NCI-H2227 (cell line): ENCODE results near the gene WDR74.
"Not testable (repeated sequence)": the region's sequence is repeated elsewhere in the genome, so short reads cannot be mapped to it uniquely, and the experiment has no call there.

ENCODE experiments used
- DNase-seq: peaks from one replicate; lab custom pipeline; 2025; ENCODE audit not compliant: unreplicated experiment; lab: John Stamatoyannopoulos, UW

WDR74 gene

DNA sequence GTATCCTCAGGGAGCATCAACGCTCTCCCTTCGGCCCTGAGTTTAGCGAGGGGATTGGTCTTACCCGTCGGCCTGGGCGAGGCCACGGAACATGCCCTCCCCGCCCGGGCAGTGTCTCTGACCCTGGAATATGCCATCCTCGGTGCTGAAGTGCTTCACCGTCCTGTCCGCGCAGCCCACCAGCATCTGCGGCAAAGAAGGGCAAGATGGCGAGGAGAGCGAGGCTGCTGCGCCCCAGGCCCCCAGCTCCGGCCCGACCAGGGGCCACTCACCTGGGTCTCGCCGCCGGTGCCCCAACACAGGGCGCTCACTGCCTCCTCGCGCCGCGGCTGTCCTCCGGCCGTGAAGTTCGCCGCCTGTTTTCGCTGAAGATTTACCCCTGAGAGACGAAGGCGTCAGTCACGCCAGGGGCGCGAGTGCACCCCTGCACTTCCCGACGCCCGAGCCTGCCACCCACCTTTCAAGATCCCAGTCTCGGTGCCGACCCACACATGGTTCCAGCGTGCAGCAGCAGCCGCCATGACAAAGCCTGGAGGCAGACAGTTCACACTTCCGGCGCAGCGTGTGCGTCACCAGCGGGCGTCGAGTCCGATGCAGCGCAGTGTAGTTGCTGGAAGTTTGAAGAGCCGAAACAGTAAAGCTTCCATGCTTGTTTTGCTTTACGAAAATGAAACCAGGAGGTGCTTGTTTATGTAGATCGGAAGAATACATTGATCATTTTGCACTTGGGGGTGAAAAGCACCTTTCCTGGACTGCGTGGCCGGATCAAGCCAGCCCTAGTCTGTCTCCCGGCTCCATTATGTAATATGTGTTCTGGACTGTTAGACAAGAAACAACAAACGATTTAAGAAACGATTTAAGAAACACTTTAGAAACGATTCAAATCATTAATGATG, at the start of gene WDR74:
TSS of gene WDR74 (minus strand) at position 541 of the 896 bp plus-strand sequence. CDS start at position 521, 20 bp downstream.
- DNase-seq, result peak; percentile 95

DNA sequence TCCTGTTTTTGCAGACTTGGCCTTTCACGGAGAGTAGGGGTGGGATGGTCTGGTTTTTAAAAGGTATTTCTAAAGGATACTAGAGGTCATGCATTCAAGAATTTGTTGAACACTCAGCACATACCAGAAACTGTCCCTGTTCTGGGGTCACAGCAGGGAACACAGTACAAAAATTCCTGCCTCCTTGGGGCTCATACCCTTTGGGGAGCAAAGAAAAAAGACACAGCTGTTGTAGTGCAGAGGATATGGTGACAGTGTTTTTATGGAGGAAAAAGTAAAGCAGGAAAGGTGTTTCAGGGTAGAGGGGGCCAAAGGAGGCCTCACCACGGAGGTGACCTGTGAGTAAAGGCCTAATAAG, 49.7 kb upstream of the WDR74 start:
- no peak for DNase-seq

DNA sequence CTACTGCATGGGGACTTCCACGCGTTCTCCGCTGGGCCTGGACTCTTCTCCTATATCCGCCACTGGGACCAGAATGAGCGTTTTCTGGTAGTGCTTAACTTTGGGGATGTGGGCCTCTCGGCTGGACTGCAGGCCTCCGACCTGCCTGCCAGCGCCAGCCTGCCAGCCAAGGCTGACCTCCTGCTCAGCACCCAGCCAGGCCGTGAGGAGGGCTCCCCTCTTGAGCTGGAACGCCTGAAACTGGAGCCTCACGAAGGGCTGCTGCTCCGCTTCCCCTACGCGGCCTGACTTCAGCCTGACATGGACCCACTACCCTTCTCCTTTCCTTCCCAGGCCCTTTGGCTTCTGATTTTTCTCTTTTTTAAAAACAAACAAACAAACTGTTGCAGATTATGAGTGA, 49.0 kb upstream of the WDR74 start:
- no peak for DNase-seq

GRCh38 chr11:62885137-62885750, 45.9 kb upstream of the WDR74 start:
- no peak for DNase-seq

DNA sequence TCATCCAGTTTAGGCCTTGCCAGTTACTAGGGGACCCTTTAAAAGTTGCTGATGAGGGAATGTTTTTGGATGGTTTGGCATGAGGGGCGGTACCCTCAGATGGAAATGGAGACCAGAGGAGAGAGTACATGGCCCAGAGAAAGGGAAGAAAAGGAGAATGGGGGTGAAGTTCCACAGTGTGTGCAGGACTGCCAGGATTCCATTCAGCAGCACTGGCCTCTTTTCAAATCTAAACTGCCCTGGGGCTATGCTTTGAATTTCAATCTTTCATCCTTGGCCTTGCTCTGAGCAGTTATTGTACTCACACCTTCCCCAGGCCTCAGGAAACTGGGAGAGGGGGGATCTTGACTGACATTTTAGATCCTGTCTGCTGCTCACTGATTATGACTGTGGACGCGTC, 44.3 kb upstream of the WDR74 start:
- DNase-seq, result no peak

GRCh38 chr11:62882788-62883501, 43.6 kb upstream of the WDR74 start:
- no peak for DNase-seq

DNA sequence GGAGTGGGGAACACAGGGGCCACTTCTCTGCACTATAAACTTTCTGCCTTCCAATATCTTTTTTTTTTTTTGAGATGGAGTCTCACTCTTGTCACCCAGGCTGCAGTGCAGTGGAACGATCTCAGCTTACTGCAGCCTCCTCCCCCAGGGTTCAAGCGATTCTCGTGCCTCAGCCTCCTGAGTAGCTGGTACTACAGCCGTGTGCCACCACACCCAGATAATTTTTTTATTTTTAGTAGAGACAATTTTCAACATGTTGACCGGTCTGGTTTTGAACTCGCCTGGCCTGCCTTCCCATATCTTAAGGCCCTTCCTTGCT, 43.0 kb upstream of the WDR74 start:
- no peak for DNase-seq

DNA sequence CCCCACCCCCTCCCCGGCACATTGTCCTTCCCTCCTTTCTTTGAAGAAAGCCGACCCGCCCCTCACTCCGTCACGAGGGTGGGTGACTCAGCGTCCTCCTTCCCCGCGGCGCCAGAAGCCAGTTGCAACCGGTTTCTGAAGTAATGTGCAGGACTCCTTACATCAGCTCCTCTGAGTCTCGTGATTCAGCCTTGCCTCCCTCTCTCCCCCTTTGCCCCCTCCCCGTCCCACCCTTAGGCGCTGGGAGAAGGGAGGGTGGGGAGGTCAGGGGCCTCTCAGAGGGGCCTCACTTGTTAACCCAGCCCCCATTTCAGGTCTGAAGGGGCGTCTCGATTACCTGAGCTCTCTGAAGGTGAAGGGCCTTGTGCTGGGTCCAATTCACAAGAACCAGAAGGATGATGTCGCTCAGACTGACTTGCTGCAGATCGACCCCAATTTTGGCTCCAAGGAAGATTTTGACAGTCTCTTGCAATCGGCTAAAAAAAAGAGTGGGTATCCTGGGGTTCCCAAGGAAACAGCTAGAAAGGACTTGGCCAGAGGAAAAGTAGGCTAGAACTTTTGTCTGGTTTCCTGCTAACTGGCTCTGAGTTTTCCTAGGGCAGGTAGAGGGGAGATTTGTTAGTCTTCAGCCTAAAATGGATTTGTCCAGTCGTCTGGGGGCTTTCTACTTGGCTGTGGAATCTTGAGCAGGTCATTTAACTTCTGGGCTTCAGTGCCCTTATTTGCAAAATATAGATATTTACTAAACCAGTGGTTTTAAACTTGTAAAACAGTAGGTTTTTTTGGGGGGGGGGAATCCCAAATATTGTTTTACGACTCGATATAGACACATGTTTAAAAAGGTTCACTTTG, 42.4 kb upstream of the WDR74 start:
- peak; percentile 95 for DNase-seq

GRCh38 chr11:62880803-62881578, 41.6 kb upstream of the WDR74 start, which contains the start of gene SLC3A2:
TSS of gene SLC3A2 (plus strand) at chr11:62880896. CDS start at chr11:62881024, 128 bp downstream.
- DNase-seq, result peak; percentile 93

GRCh38 chr11:62880231-62880802, 40.9 kb upstream of the WDR74 start:
- no peak for DNase-seq

GRCh38 chr11:62879235-62879978, 40.0 kb upstream of the WDR74 start:
- DNase-seq, result no peak

- no peak for DNase-seq
Measured at GRCh38 chr11:62876712-62877111, 37.3 kb upstream of the WDR74 start.

GRCh38 chr11:62875698-62876478, 36.5 kb upstream of the WDR74 start:
- no peak for DNase-seq

DNA sequence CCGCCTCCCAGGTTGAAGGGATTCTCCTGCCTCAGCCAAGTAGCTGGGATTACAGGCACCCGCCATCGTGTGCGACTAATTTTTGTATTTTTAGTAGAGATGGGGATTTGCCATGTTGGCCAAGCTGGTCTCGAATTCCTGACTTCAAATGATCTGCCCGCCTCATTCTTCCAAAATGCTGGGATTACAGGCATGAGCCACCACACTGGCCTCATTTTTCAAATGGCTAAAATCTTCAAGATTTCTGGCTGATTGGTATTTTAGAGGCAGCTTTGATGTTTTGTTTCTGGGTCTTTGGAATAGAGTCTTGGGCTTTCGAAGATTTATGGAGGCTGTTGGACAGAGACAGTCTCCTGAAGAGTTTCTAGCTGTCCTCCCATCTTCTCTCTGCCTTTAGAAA, 35.5 kb upstream of the WDR74 start:
- no peak for DNase-seq

DNA sequence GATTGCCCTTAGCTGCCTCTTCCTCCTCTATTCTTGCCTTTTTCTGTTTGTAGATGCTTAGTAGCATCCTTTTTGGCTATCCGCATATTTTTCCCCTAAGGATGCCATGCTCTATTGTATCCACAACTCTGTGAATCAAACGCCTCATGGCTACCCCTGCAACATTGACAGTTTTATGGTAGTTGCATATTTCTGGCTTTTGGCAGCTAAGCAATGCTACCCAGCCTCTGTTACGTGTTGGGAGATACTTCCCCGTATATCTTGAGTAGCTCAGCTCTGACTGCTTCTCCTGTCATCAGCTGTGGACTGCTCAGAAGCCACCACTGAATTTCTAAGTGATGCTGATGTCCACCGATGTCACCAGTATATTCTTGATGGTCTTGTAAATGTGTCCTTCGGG, 26.2 kb upstream of the WDR74 start:
- no peak for DNase-seq

DNA sequence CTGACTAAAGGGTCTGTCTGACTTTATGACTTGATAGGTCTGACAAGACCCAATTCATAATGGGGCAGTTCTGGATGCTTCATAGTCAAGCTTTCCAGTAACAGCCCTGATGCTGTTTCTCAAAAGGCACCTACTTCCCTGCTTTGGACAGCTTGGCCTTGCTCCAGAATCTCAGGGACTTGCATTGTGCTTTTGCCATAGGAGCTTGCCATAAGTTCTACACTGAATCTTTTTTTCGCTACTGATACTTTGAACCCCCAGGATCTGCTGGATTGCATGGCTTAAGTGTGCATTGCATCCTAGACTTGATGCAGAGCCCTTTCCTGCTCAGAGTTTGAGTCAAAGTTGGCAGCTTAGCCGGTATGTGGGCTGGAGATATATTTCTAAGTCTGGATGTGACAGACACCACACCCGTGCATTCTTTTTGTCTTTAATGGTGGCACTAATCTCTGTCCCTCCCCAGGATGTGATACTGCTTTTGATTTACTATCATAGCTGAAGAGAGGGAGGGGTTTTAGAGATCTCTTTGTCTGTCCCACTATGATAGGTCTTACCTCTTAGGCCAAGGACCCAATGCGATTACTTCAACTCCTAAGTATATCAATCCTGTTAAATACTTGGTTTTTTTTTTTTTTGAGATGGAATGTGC, 24.4 kb upstream of the WDR74 start:
- DNase-seq, result no peak

- not testable (repeated sequence) for DNase-seq
Measured at GRCh38 chr11:62861564-62862192, 22.3 kb upstream of the WDR74 start.
